SK-N-SH treated with all-trans-retinoic acid at 6 μM for 48 hours (cell line): Measurements from ENCODE around the gene TMEM184A.

ENCODE experiments used
- ATAC-seq: fragments of 200-7000 bp; cut with Tn5 transposase; 3 replicates; pipeline ENCODE4 v1.9.1; 2020; ENCODE audit warnings: mild to moderate bottlenecking, moderate library complexity
- ARNTL ChIP-seq: fragments of 450-650 bp; formaldehyde crosslinking; IDR thresholded peaks from 2 replicates; pipeline ENCODE4 v1.5.0; 2020; ENCODE audit warnings: low read depth, mild to moderate bottlenecking, moderate library complexity, borderline replicate concordance
- BACH2 ChIP-seq: fragments of 250-450 bp; sonication (Bioruptor Pico); IDR thresholded peaks from 2 replicates; pipeline ENCODE4 v1.9.0; 2021; ENCODE audit warnings: mild to moderate bottlenecking, borderline replicate concordance
- CSDC2 ChIP-seq: fragments of 250-450 bp; sonication (Bioruptor Pico); IDR thresholded peaks from 2 replicates; pipeline ENCODE4 v1.5.0; 2020; ENCODE audit warnings: mild to moderate bottlenecking, moderate library complexity
- ESRRG ChIP-seq: fragments of 250-450 bp; sonication (Bioruptor Pico); IDR thresholded peaks from 2 replicates; pipeline ENCODE4 v1.6.1; 2021; ENCODE audit warnings: mild to moderate bottlenecking
- GLIS3 ChIP-seq: fragments of 250-450 bp; sonication (Bioruptor Pico); IDR thresholded peaks from 2 replicates; pipeline ENCODE4 v1.5.0; 2020; ENCODE audit warnings: mild to moderate bottlenecking, moderate library complexity
- OSR1 ChIP-seq: fragments of 250-450 bp; sonication (Bioruptor Pico); IDR thresholded peaks from 2 replicates; pipeline ENCODE4 v1.8.0; 2022; ENCODE audit warnings: moderate library complexity, mild to moderate bottlenecking, inconsistent platforms
- PPARA ChIP-seq: fragments of 250-450 bp; sonication (Bioruptor Pico); IDR thresholded peaks from 2 replicates; pipeline ENCODE4 v1.5.0; 2020; ENCODE audit warnings: mild to moderate bottlenecking, borderline replicate concordance
- RARB ChIP-seq: fragments of 250-450 bp; sonication (Bioruptor Pico); IDR thresholded peaks from 2 replicates; pipeline ENCODE4 v1.8.0; 2021; ENCODE audit warnings: mild to moderate bottlenecking, moderate library complexity
- SNAI2 ChIP-seq: fragments of 250-450 bp; sonication (Bioruptor Pico); IDR thresholded peaks from 2 replicates; pipeline ENCODE4 v1.5.0; 2020; ENCODE audit warnings: mild to moderate bottlenecking, moderate library complexity
- TCF4 ChIP-seq: fragments of 250-450 bp; sonication (Bioruptor Pico); IDR thresholded peaks from 2 replicates; pipeline ENCODE4 v1.8.0; 2021; ENCODE audit warnings: mild to moderate bottlenecking, moderate library complexity, borderline replicate concordance
- TOX ChIP-seq: fragments of 250-450 bp; sonication (Bioruptor Pico); IDR thresholded peaks from 2 replicates; pipeline ENCODE4 v1.8.0; 2021; ENCODE audit warnings: mild to moderate bottlenecking, moderate library complexity, borderline replicate concordance
- ZC3H10 ChIP-seq: fragments of 250-450 bp; sonication (Bioruptor Pico); IDR thresholded peaks from 2 replicates; pipeline ENCODE4 v1.5.1; 2021; ENCODE audit warnings: mild to moderate bottlenecking, moderate library complexity
- ZFP3 ChIP-seq: fragments of 250-450 bp; sonication (Bioruptor Pico); IDR thresholded peaks from 2 replicates; pipeline ENCODE4 v1.5.0; 2020; ENCODE audit warnings: mild to moderate bottlenecking, moderate library complexity
- ZFP30 ChIP-seq: fragments of 450-650 bp; formaldehyde crosslinking; IDR thresholded peaks from 2 replicates; pipeline ENCODE4 v1.5.0; 2022; ENCODE audit warnings: mild to moderate bottlenecking, moderate library complexity
- ZNF565 ChIP-seq: fragments of 450-650 bp; formaldehyde crosslinking; conservative IDR thresholded peaks from 2 replicates; pipeline ENCODE4 v1.5.0; 2020; ENCODE audit warnings: low read depth, mild to moderate bottlenecking, moderate library complexity
- ZNF70 ChIP-seq: fragments of 450-650 bp; formaldehyde crosslinking; IDR thresholded peaks from 2 replicates; pipeline ENCODE4 v1.5.0; 2020; ENCODE audit warnings: mild to moderate bottlenecking, moderate library complexity
- ZNF8 ChIP-seq: fragments of 450-650 bp; formaldehyde crosslinking; IDR thresholded peaks from 2 replicates; pipeline ENCODE4 v1.5.0; 2020; ENCODE audit warnings: mild to moderate bottlenecking, moderate library complexity
- TF ChIP-seq, protein P1 (sequence below): fragments of 250-450 bp; sonication (Bioruptor Pico); IDR thresholded peaks from 2 replicates; pipeline ENCODE4 v1.5.1; 2020; ENCODE audit warnings: low read depth, mild to moderate bottlenecking, moderate library complexity
- TF ChIP-seq, protein P2 (sequence below): fragments of 250-450 bp; sonication (Bioruptor Pico); IDR thresholded peaks from 2 replicates; pipeline ENCODE4 v1.8.0; 2020; ENCODE audit warnings: mild to moderate bottlenecking, moderate library complexity, borderline replicate concordance
- TF ChIP-seq, protein P3 (sequence below): fragments of 250-450 bp; sonication (Bioruptor Pico); IDR thresholded peaks from 2 replicates; pipeline ENCODE4 v1.5.0; 2020; ENCODE audit warnings: mild to moderate bottlenecking, moderate library complexity
- TF ChIP-seq, protein P4 (sequence below): fragments of 250-450 bp; sonication (Bioruptor Pico); IDR thresholded peaks from 2 replicates; pipeline ENCODE4 v1.5.1; 2021; ENCODE audit warnings: mild to moderate bottlenecking, moderate library complexity

The TMEM184A gene

DNA sequence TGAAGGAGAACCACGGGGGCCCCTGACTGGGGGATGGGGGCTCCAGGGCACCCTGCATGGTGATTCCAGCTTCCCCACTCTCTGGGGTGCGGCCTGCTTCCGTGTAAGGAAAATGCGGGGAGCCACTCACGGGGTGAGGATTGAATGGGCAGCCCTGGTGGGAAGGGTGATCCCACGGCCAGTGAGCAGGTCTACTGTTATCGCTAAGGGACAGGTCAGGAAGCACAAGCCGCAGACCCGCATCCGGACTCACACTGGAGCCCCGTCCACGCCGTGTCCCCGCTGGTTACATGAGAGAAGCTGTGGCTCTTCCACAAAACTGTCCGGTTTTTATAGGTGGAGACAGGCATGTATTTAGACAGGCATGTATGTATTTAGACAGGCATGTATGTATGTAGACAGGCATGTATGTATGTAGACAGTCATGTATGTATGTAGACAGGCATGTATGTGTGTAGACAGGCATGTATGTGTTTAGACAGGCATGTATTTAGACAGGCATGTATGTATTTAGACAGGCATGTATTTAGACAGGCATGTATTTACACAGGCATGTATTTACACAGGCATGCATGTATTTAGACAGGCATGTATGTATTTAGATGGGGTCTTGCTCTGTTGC is 8.1 kb upstream of the TMEM184A start:
- no peak for ATAC-seq
- TF ChIP-seq ZFP30 (CRISPR knock-in tag) (no peak), PPARA (CRISPR knock-in tag) (no peak), BACH2 (CRISPR knock-in tag) (no peak), TCF4 (CRISPR knock-in tag) (no peak), TOX (CRISPR knock-in tag) (no peak), ZC3H10 (CRISPR knock-in tag) (no peak), ZNF70 (no peak), ZNF8 (CRISPR knock-in tag) (no peak), ZNF565 (CRISPR knock-in tag) (no peak), OSR1 (CRISPR knock-in tag) (no peak), ZFP3 (no peak)
- TF ChIP-seq, protein P1, sequence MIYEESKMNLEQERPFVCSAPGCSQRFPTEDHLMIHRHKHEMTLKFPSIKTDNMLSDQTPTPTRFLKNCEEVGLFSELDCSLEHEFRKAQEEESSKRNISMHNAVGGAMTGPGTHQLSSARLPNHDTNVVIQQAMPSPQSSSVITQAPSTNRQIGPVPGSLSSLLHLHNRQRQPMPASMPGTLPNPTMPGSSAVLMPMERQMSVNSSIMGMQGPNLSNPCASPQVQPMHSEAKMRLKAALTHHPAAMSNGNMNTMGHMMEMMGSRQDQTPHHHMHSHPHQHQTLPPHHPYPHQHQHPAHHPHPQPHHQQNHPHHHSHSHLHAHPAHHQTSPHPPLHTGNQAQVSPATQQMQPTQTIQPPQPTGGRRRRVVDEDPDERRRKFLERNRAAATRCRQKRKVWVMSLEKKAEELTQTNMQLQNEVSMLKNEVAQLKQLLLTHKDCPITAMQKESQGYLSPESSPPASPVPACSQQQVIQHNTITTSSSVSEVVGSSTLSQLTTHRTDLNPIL, result no peak
- TF ChIP-seq, protein P2, sequence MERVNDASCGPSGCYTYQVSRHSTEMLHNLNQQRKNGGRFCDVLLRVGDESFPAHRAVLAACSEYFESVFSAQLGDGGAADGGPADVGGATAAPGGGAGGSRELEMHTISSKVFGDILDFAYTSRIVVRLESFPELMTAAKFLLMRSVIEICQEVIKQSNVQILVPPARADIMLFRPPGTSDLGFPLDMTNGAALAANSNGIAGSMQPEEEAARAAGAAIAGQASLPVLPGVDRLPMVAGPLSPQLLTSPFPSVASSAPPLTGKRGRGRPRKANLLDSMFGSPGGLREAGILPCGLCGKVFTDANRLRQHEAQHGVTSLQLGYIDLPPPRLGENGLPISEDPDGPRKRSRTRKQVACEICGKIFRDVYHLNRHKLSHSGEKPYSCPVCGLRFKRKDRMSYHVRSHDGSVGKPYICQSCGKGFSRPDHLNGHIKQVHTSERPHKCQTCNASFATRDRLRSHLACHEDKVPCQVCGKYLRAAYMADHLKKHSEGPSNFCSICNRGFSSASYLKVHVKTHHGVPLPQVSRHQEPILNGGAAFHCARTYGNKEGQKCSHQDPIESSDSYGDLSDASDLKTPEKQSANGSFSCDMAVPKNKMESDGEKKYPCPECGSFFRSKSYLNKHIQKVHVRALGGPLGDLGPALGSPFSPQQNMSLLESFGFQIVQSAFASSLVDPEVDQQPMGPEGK (CRISPR knock-in tag), result no peak
- TF ChIP-seq, protein P3, sequence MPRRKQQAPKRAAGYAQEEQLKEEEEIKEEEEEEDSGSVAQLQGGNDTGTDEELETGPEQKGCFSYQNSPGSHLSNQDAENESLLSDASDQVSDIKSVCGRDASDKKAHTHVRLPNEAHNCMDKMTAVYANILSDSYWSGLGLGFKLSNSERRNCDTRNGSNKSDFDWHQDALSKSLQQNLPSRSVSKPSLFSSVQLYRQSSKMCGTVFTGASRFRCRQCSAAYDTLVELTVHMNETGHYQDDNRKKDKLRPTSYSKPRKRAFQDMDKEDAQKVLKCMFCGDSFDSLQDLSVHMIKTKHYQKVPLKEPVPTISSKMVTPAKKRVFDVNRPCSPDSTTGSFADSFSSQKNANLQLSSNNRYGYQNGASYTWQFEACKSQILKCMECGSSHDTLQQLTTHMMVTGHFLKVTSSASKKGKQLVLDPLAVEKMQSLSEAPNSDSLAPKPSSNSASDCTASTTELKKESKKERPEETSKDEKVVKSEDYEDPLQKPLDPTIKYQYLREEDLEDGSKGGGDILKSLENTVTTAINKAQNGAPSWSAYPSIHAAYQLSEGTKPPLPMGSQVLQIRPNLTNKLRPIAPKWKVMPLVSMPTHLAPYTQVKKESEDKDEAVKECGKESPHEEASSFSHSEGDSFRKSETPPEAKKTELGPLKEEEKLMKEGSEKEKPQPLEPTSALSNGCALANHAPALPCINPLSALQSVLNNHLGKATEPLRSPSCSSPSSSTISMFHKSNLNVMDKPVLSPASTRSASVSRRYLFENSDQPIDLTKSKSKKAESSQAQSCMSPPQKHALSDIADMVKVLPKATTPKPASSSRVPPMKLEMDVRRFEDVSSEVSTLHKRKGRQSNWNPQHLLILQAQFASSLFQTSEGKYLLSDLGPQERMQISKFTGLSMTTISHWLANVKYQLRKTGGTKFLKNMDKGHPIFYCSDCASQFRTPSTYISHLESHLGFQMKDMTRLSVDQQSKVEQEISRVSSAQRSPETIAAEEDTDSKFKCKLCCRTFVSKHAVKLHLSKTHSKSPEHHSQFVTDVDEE (CRISPR knock-in tag), result no peak
- TF ChIP-seq, protein P4, sequence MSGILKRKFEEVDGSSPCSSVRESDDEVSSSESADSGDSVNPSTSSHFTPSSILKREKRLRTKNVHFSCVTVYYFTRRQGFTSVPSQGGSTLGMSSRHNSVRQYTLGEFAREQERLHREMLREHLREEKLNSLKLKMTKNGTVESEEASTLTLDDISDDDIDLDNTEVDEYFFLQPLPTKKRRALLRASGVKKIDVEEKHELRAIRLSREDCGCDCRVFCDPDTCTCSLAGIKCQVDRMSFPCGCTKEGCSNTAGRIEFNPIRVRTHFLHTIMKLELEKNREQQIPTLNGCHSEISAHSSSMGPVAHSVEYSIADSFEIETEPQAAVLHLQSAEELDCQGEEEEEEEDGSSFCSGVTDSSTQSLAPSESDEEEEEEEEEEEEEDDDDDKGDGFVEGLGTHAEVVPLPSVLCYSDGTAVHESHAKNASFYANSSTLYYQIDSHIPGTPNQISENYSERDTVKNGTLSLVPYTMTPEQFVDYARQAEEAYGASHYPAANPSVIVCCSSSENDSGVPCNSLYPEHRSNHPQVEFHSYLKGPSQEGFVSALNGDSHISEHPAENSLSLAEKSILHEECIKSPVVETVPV (CRISPR knock-in tag), result no peak
- TF ChIP-seq, all 23 proteins: peak for 0

DNA sequence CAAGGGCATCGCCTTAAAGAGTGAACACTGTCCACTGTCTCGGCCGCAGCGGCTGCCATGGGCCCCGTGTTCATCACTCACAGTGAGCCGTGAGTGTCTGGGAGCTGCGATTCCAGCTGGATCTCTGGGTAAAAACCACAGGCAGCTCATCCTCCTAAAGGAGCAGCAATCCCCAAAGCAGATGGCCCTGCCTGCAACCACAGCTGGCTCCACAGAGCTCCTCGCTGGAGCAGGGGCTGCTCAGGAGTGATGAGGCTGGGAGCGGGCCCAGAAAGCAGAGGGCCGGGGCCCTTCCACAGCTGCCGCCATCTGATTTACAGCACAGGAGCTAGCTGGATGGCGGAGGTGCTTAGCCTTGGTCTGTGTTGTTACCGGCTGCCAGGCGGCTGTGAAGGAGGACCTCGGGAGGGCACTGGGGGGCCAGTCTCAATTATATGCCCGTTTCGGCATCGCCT is 6.6 kb upstream of the TMEM184A start:
- no peak for ATAC-seq
- TF ChIP-seq RARB (no peak), ZFP30 (CRISPR knock-in tag) (no peak), ESRRG (CRISPR knock-in tag) (no peak), ZNF70 (no peak), CSDC2 (no peak), TOX (CRISPR knock-in tag) (no peak), ZFP3 (no peak), ZC3H10 (CRISPR knock-in tag) (no peak), PPARA (CRISPR knock-in tag) (no peak), ZNF565 (CRISPR knock-in tag) (no peak), SNAI2 (CRISPR knock-in tag) (no peak), ZNF8 (CRISPR knock-in tag) (no peak), TCF4 (CRISPR knock-in tag) (no peak), GLIS3 (CRISPR knock-in tag) (no peak), ARNTL (CRISPR knock-in tag) (no peak)
- TF ChIP-seq, protein P2 (CRISPR knock-in tag), result no peak
- TF ChIP-seq, protein P1, result no peak
- TF ChIP-seq, protein P4 (CRISPR knock-in tag), result no peak
